ENCODE data around the gene EGLN3.
"Not testable (repeated sequence)": the region's sequence is repeated elsewhere in the genome, so short reads cannot be mapped to it uniquely, and the experiment has no call there.

The EGLN3 gene

GRCh38 chr14:33938131-33938949 lies 12.5 kb downstream of the EGLN3 start:
- DNase-seq (ENCODE audit: low read depth in 4 of 4, low spot score in 1 of 4) = no peak

- DNase-seq (ENCODE audit: low read depth in 4 of 4, low spot score in 1 of 4) = no peak
Observed at GRCh38 chr14:33936391-33936790, 14.5 kb downstream of the EGLN3 start.

GRCh38 chr14:33934938-33935337 lies 15.9 kb downstream of the EGLN3 start:
- no peak for DNase-seq (ENCODE audit: low read depth in 4 of 4, low spot score in 1 of 4)

- no peak for DNase-seq (ENCODE audit: low read depth in 4 of 4, low spot score in 1 of 4)
Observed at GRCh38 chr14:33934043-33934750, 16.7 kb downstream of the EGLN3 start.

GRCh38 chr14:33933386-33933933 lies 17.4 kb downstream of the EGLN3 start:
- DNase-seq (ENCODE audit: low read depth in 4 of 4, low spot score in 1 of 4) = no peak

GRCh38 chr14:33932576-33933345 lies 18.1 kb downstream of the EGLN3 start:
- DNase-seq (ENCODE audit: low read depth in 4 of 4, low spot score in 1 of 4) = no peak

GRCh38 chr14:33932033-33932432 lies 18.8 kb downstream of the EGLN3 start:
- no peak for DNase-seq (ENCODE audit: low read depth in 4 of 4, low spot score in 1 of 4)

GRCh38 chr14:33931461-33931860 lies 19.4 kb downstream of the EGLN3 start:
- DNase-seq (ENCODE audit: low read depth in 4 of 4, low spot score in 1 of 4) = no peak

- DNase-seq (ENCODE audit: low read depth in 4 of 4, low spot score in 1 of 4) = no peak
Observed at GRCh38 chr14:33930439-33930838, 20.4 kb downstream of the EGLN3 start.

GRCh38 chr14:33929799-33930408 lies 21.0 kb downstream of the EGLN3 start:
- DNase-seq (ENCODE audit: low read depth in 4 of 4, low spot score in 1 of 4) = no peak

- no peak for DNase-seq (ENCODE audit: low read depth in 4 of 4, low spot score in 1 of 4)
Observed at GRCh38 chr14:33928895-33929294, 22.0 kb downstream of the EGLN3 start.

GRCh38 chr14:33927944-33928343 lies 22.9 kb downstream of the EGLN3 start:
- no peak for DNase-seq (ENCODE audit: low read depth in 4 of 4, low spot score in 1 of 4)

GRCh38 chr14:33926967-33927366 lies 23.9 kb downstream of the EGLN3 start:
- not testable (repeated sequence) for DNase-seq (ENCODE audit: low read depth in 4 of 4, low spot score in 1 of 4)

GRCh38 chr14:33925946-33926345 lies 24.9 kb downstream of the EGLN3 start:
- DNase-seq (ENCODE audit: low read depth in 4 of 4, low spot score in 1 of 4) = no peak

GRCh38 chr14:33925235-33925634 lies 25.6 kb downstream of the EGLN3 start:
- DNase-seq (ENCODE audit: low read depth in 4 of 4, low spot score in 1 of 4) = no peak

- no peak for DNase-seq (ENCODE audit: low read depth in 4 of 4, low spot score in 1 of 4)
Observed at GRCh38 chr14:33924566-33925100, 26.2 kb downstream of the EGLN3 start.

- DNase-seq (ENCODE audit: low read depth in 4 of 4, low spot score in 1 of 4) = no peak
Observed at GRCh38 chr14:33922125-33922524, 28.7 kb downstream of the EGLN3 start.

GRCh38 chr14:33918256-33918655 lies 32.6 kb downstream of the EGLN3 start:
- DNase-seq (ENCODE audit: low read depth in 4 of 4, low spot score in 1 of 4) = no peak

GRCh38 chr14:33917661-33918060 lies 33.2 kb downstream of the EGLN3 start:
- DNase-seq (ENCODE audit: low read depth in 4 of 4, low spot score in 1 of 4) = no peak

GRCh38 chr14:33916663-33917565 lies 34.0 kb downstream of the EGLN3 start:
- DNase-seq (ENCODE audit: low read depth in 4 of 4, low spot score in 1 of 4) = no peak
